Measurements from ENCODE around the gene CLSTN3. TPM values are rescaled to one million over a fixed set of nuclear protein-coding genes. Genes with fewer than 3 reads are reported as not detected.

The CLSTN3 gene
- total and polyA plus RNA-seq, 3 donors from 2014 or later = 18.8 to 22.7 (median 19.9) TPM

GRCh38 chr12:7107636-7108002 lies 22.6 kb upstream of the CLSTN3 start:
- intact Hi-C loops (cut with DNase I; ENCODE audit: low total_unique reads) = loop anchor here (5.0 kb wide), 1 partner anchor 45 kb away; the partner anchor contains the start of gene C1S
- Histone ChIP-seq H3K9me3 (no peaks in the 10 kb centered on the region), H3K36me3 (ENCODE audit: low read depth, missing control alignments) (no peaks in the 10 kb centered on the region), H3K4me1 (peaks cover 24% of the 10 kb centered on the region), H3K27me3 (no peaks in the 10 kb centered on the region), H3K27ac (peak overlapping the region; percentile 87 to 93), H3K4me3 (peak overlapping the region; percentile 55 to 74)
- no peak for DNase-seq
- WGBS, 2 donors = 26 to 29% methylated on average over 3 of the region's 3 CpGs
- TF ChIP-seq POLR2A (IDR thresholded peaks at IDR 0.05) (no peak), CTCF (IDR thresholded peaks at IDR 0.05) (no peak)

- Histone ChIP-seq H3K36me3 (ENCODE audit: low read depth, missing control alignments) (no peaks in the 10 kb centered on the region), H3K4me1 (peaks cover 30% of the 10 kb centered on the region), H3K27me3 (no peaks in the 10 kb centered on the region), H3K9me3 (no peaks in the 10 kb centered on the region), H3K27ac (peak overlapping the region; percentile 87 to 93), H3K4me3 (peak overlapping the region; percentile 55 to 74)
- intact Hi-C loops (cut with DNase I; ENCODE audit: low total_unique reads) = loop anchor here (5.0 kb wide), 1 partner anchor 46 kb away; the partner anchor contains the start of gene C1S
- 2 to 3% methylated on average over 16 to 30 of the region's 30 CpGs for WGBS, 2 donors
- TF ChIP-seq POLR2A (IDR thresholded peaks at IDR 0.05) = no peak
- TF ChIP-seq CTCF (IDR thresholded peaks at IDR 0.05) = no peak
- peak; percentile 77 for DNase-seq
These were observed 22.0 kb upstream of the CLSTN3 start for GRCh38 chr12:7108003-7108795.

GRCh38 chr12:7108796-7109571 lies 21.2 kb upstream of the CLSTN3 start, which contains the start of gene C1RL:
Gene C1RL (minus strand): TSS chr12:7109214. CDS start chr12:7109180, 34 bp downstream.
- Histone ChIP-seq H3K36me3 (ENCODE audit: low read depth, missing control alignments) (no peaks in the 10 kb centered on the region), H3K27me3 (no peaks in the 10 kb centered on the region), H3K27ac (peak within 1 kb of the TSS; percentile 87 to 93), H3K9me3 (no peaks in the 10 kb centered on the region), H3K4me1 (peaks cover 33% of the 10 kb centered on the region), H3K4me3 (peak within 1 kb of the TSS; percentile 55 to 74)
- peak; percentile 93 for DNase-seq
- intact Hi-C loops (cut with DNase I; ENCODE audit: low total_unique reads) = loop anchor here (5.0 kb wide), 1 partner anchor 47 kb away; the partner anchor contains the start of gene C1S
- TF ChIP-seq POLR2A (IDR thresholded peaks at IDR 0.05) (no peak), CTCF (IDR thresholded peaks at IDR 0.05) (peak; percentile 98 to 99 (median 98))
- 4 to 7% methylated on average over 18 to 23 of the region's 23 CpGs for WGBS, 2 donors

- Histone ChIP-seq H3K27ac (peak overlapping the region; percentile 87 to 93), H3K4me3 (peak overlapping the region in 1 of 2 donors; percentile 74), H3K27me3 (no peaks in the 10 kb centered on the region), H3K4me1 (peaks cover 33% of the 10 kb centered on the region), H3K36me3 (ENCODE audit: low read depth, missing control alignments) (no peaks in the 10 kb centered on the region), H3K9me3 (no peaks in the 10 kb centered on the region)
- TF ChIP-seq POLR2A (IDR thresholded peaks at IDR 0.05) = no peak
- WGBS, 2 donors = 35 to 43% methylated on average over 2 to 5 of the region's 5 CpGs
- DNase-seq = no peak
- intact Hi-C loops (cut with DNase I; ENCODE audit: low total_unique reads) = loop anchor here (5.0 kb wide), 1 partner anchor 47 kb away; the partner anchor contains the start of gene C1S
These were observed 20.6 kb upstream of the CLSTN3 start for GRCh38 chr12:7109572-7109920.

- H3K4me3 ChIP-seq = no peak overlapping the region
- H3K27ac ChIP-seq = no peak overlapping the region
- TF ChIP-seq POLR2A (IDR thresholded peaks at IDR 0.05) (no peak), CTCF (IDR thresholded peaks at IDR 0.05) (no peak)
- WGBS, 2 donors = 77 to 80% methylated on average over 5 of the region's 5 CpGs
- intact Hi-C loops (cut with DNase I; ENCODE audit: low total_unique reads) = no loop called here
- H3K36me3 ChIP-seq (ENCODE audit: low read depth, missing control alignments) = no peaks in the 10 kb centered on the region
- H3K9me3 ChIP-seq = no peaks in the 10 kb centered on the region
- H3K27me3 ChIP-seq = no peaks in the 10 kb centered on the region
- peaks cover 33% of the 10 kb centered on the region for H3K4me1 ChIP-seq
- no peak for DNase-seq
These were observed 19.5 kb upstream of the CLSTN3 start for GRCh38 chr12:7110661-7111060.

Measured in testis (tissue), 3 donors.